ENCODE measurements around the gene RECK. TPM values are rescaled to one million over a fixed set of nuclear protein-coding genes. Genes with fewer than 3 reads are reported as not detected.
"Not testable (repeated sequence)": the region's sequence is repeated elsewhere in the genome, so short reads cannot be mapped to it uniquely, and the experiment has no call there.

The RECK gene
- total RNA-seq, 5 donors from 2014 or later (not counting 1 experiment from before 2014, with no cell fraction given): 8.9 to 11.4 (median 9.9) TPM

GRCh38 chr9:35996358-35996970 lies 40.2 kb upstream of the RECK start:
- H3K27ac ChIP-seq (ENCODE audit: low read length): no peak overlapping the region
- no peak for ATAC-seq (replicated peaks in 1 of 4)
- WGBS (ENCODE audit: insufficient coverage): 100% methylated on average over 1 of the region's 1 CpG
- Mint-ChIP-seq H3K36me3 (peaks cover 3% of the 10 kb centered on the region), H3K4me3 (no peak overlapping the region), H3K9me3 (peaks cover 0 to 14% (median 10%) of the 10 kb centered on the region in 3 donors), H3K27ac (no peak overlapping the region), H3K4me1 (no peaks in the 10 kb centered on the region), H3K27me3 (peaks cover 21 to 26% of the 10 kb centered on the region in 2 donors)
- no peak overlapping the region for H3K4me3 ChIP-seq (ENCODE audit: control insufficient read depth in 1 of 2, extremely low read depth in 1 of 2, low read length in 1 of 2)
- no peak for DNase-seq
- H3K4me1 ChIP-seq (ENCODE audit: control insufficient read depth in 1 of 2, extremely low read depth in 1 of 2, insufficient read depth in 2 of 2, low read length in 2 of 2): no peaks in the 10 kb centered on the region
- H3K27me3 ChIP-seq (replicated peaks in 1 of 2; ENCODE audit: control insufficient read depth in 2 of 2, extremely low read depth in 1 of 2, insufficient read depth in 2 of 2, low read length in 1 of 2): peaks cover 0 to 7% of the 10 kb centered on the region in 2 experiments
- ChIA-PET POLR2A (no interaction called here), CTCF (interaction anchor here in 1 of 2 donors (0.7 kb wide), 2 partner anchors 295 to 357 kb away, joined by 3 read pairs; no protein-coding TSS in a partner anchor)
- no peaks in the 10 kb centered on the region for H3K36me3 ChIP-seq (ENCODE audit: control insufficient read depth in 2 of 2, extremely low read depth in 1 of 2, insufficient read depth in 1 of 2, low read length in 1 of 2)
- H3K9me3 ChIP-seq: no peaks in the 10 kb centered on the region

- H3K4me1 ChIP-seq (ENCODE audit: control insufficient read depth in 1 of 2, extremely low read depth in 1 of 2, insufficient read depth in 2 of 2, low read length in 2 of 2); ATAC-seq (replicated peaks in 1 of 4); H3K4me1 Mint-ChIP-seq; H3K27ac ChIP-seq (ENCODE audit: low read length); DNase-seq; H3K27ac Mint-ChIP-seq; CTCF ChIA-PET; H3K9me3 ChIP-seq; H3K36me3 ChIP-seq (ENCODE audit: control insufficient read depth in 2 of 2, extremely low read depth in 1 of 2, insufficient read depth in 1 of 2, low read length in 1 of 2); POLR2A ChIA-PET; H3K4me3 Mint-ChIP-seq; H3K4me3 ChIP-seq (ENCODE audit: control insufficient read depth in 1 of 2, extremely low read depth in 1 of 2, low read length in 1 of 2); H3K36me3 Mint-ChIP-seq; H3K27me3 ChIP-seq (replicated peaks in 1 of 2; ENCODE audit: control insufficient read depth in 2 of 2, extremely low read depth in 1 of 2, insufficient read depth in 2 of 2, low read length in 1 of 2): not testable (repeated sequence)
- H3K9me3 Mint-ChIP-seq: peaks cover 0 to 14% (median 10%) of the 10 kb centered on the region in 3 donors
- H3K27me3 Mint-ChIP-seq: peaks cover 21 to 24% of the 10 kb centered on the region in 2 donors
- no CpG with 5 or more reads among the region's 4 CpGs for WGBS (ENCODE audit: insufficient coverage)
Measured at GRCh38 chr9:35997016-35997415, 39.7 kb upstream of the RECK start.

- H3K4me3 Mint-ChIP-seq: no peak overlapping the region
- H3K4me1 ChIP-seq (ENCODE audit: control insufficient read depth in 1 of 2, extremely low read depth in 1 of 2, insufficient read depth in 2 of 2, low read length in 2 of 2): no peaks in the 10 kb centered on the region
- H3K4me1 Mint-ChIP-seq: no peaks in the 10 kb centered on the region
- H3K27ac ChIP-seq (ENCODE audit: low read length): no peak overlapping the region
- H3K9me3 ChIP-seq: no peaks in the 10 kb centered on the region
- ChIA-PET POLR2A (no interaction called here), CTCF (no interaction called here)
- H3K9me3 Mint-ChIP-seq: peaks cover 0 to 14% (median 10%) of the 10 kb centered on the region in 3 donors
- WGBS (ENCODE audit: insufficient coverage): no CpG with 5 or more reads among the region's 1 CpG
- peaks cover 0 to 7% of the 10 kb centered on the region in 2 experiments for H3K27me3 ChIP-seq (replicated peaks in 1 of 2; ENCODE audit: control insufficient read depth in 2 of 2, extremely low read depth in 1 of 2, insufficient read depth in 2 of 2, low read length in 1 of 2)
- H3K27me3 Mint-ChIP-seq: peaks cover 22 to 33% of the 10 kb centered on the region in 2 donors
- ATAC-seq (replicated peaks in 1 of 4): no peak
- H3K36me3 Mint-ChIP-seq: peaks cover 3% of the 10 kb centered on the region
- H3K4me3 ChIP-seq (ENCODE audit: control insufficient read depth in 1 of 2, extremely low read depth in 1 of 2, low read length in 1 of 2): no peak overlapping the region
- no peak for DNase-seq
- H3K27ac Mint-ChIP-seq: no peak overlapping the region
- no peaks in the 10 kb centered on the region for H3K36me3 ChIP-seq (ENCODE audit: control insufficient read depth in 2 of 2, extremely low read depth in 1 of 2, insufficient read depth in 1 of 2, low read length in 1 of 2)
Measured at GRCh38 chr9:35998333-35998732, 38.4 kb upstream of the RECK start.

- POLR2A ChIA-PET: no interaction called here
- no peak overlapping the region for H3K4me3 Mint-ChIP-seq
- CTCF ChIA-PET: interaction anchor here in 1 of 2 donors (1.5 kb wide), 1 partner anchor 23 kb away, joined by 3 read pairs; no protein-coding TSS in a partner anchor
- no CpG with 5 or more reads among the region's 1 CpG for WGBS (ENCODE audit: insufficient coverage)
- H3K36me3 Mint-ChIP-seq: no peaks in the 10 kb centered on the region
- Histone ChIP-seq H3K36me3 (ENCODE audit: control insufficient read depth in 2 of 2, extremely low read depth in 1 of 2, insufficient read depth in 1 of 2, low read length in 1 of 2) (no peaks in the 10 kb centered on the region), H3K4me1 (ENCODE audit: control insufficient read depth in 1 of 2, extremely low read depth in 1 of 2, insufficient read depth in 2 of 2, low read length in 2 of 2) (peaks cover 0 to 10% of the 10 kb centered on the region in 2 experiments), H3K4me3 (ENCODE audit: control insufficient read depth in 1 of 2, extremely low read depth in 1 of 2, low read length in 1 of 2) (no peak overlapping the region), H3K27ac (ENCODE audit: low read length) (no peak overlapping the region), H3K9me3 (no peaks in the 10 kb centered on the region), H3K27me3 (replicated peaks in 1 of 2; ENCODE audit: control insufficient read depth in 2 of 2, extremely low read depth in 1 of 2, insufficient read depth in 2 of 2, low read length in 1 of 2) (peaks cover 0 to 22% of the 10 kb centered on the region in 2 experiments)
- H3K27me3 Mint-ChIP-seq: peaks cover 27 to 35% of the 10 kb centered on the region in 2 donors
- H3K9me3 Mint-ChIP-seq: peaks cover 0 to 8% (median 0%) of the 10 kb centered on the region in 3 donors
- H3K4me1 Mint-ChIP-seq: peaks cover 12 to 20% (median 19%) of the 10 kb centered on the region in 3 donors
- DNase-seq (no peak), ATAC-seq (replicated peaks in 1 of 4) (no peak)
- no peak overlapping the region for H3K27ac Mint-ChIP-seq
Measured at GRCh38 chr9:36005891-36006290, 30.8 kb upstream of the RECK start.

- Histone ChIP-seq H3K27ac (ENCODE audit: low read length) (no peak overlapping the region), H3K27me3 (replicated peaks in 1 of 2; ENCODE audit: control insufficient read depth in 2 of 2, extremely low read depth in 1 of 2, insufficient read depth in 2 of 2, low read length in 1 of 2) (peaks cover 0 to 22% of the 10 kb centered on the region in 2 experiments), H3K9me3 (no peaks in the 10 kb centered on the region), H3K4me3 (ENCODE audit: control insufficient read depth in 1 of 2, extremely low read depth in 1 of 2, low read length in 1 of 2) (no peak overlapping the region), H3K4me1 (ENCODE audit: control insufficient read depth in 1 of 2, extremely low read depth in 1 of 2, insufficient read depth in 2 of 2, low read length in 2 of 2) (peaks cover 0 to 10% of the 10 kb centered on the region in 2 experiments), H3K36me3 (ENCODE audit: control insufficient read depth in 2 of 2, extremely low read depth in 1 of 2, insufficient read depth in 1 of 2, low read length in 1 of 2) (no peaks in the 10 kb centered on the region)
- Mint-ChIP-seq H3K4me1 (peaks cover 12 to 20% (median 19%) of the 10 kb centered on the region in 3 donors), H3K4me3 (no peak overlapping the region), H3K9me3 (peaks cover 0 to 8% (median 0%) of the 10 kb centered on the region in 3 donors), H3K36me3 (no peaks in the 10 kb centered on the region), H3K27me3 (peaks cover 27 to 39% of the 10 kb centered on the region in 2 donors), H3K27ac (no peak overlapping the region)
- POLR2A ChIA-PET: interaction anchor here (0.6 to 0.7 kb wide), 2 partner anchors 133 to 244 kb away, joined by 3 to 5 read pairs; no protein-coding TSS in a partner anchor
- ATAC-seq (replicated peaks in 1 of 4): no peak
- DNase-seq: no peak
- CTCF ChIA-PET: interaction anchor here in 1 of 2 donors (0.6 to 2.0 kb wide), 9 partner anchors 12 to 1107 kb away, joined by 3 to 11 read pairs (median 3); no protein-coding TSS in a partner anchor
- 65% methylated on average over 2 of the region's 3 CpGs for WGBS (ENCODE audit: insufficient coverage)
Measured at GRCh38 chr9:36006549-36007315, 30.0 kb upstream of the RECK start.

GRCh38 chr9:36007316-36007708 lies 29.4 kb upstream of the RECK start:
- no peak for ATAC-seq (replicated peaks in 1 of 4)
- H3K4me1 ChIP-seq (ENCODE audit: control insufficient read depth in 1 of 2, extremely low read depth in 1 of 2, insufficient read depth in 2 of 2, low read length in 2 of 2): peaks cover 0 to 10% of the 10 kb centered on the region in 2 experiments
- H3K36me3 Mint-ChIP-seq: no peaks in the 10 kb centered on the region
- H3K27ac ChIP-seq (ENCODE audit: low read length): no peak overlapping the region
- WGBS (ENCODE audit: insufficient coverage): no CpG with 5 or more reads among the region's 1 CpG
- H3K27me3 ChIP-seq (replicated peaks in 1 of 2; ENCODE audit: control insufficient read depth in 2 of 2, extremely low read depth in 1 of 2, insufficient read depth in 2 of 2, low read length in 1 of 2): peaks cover 0 to 22% of the 10 kb centered on the region in 2 experiments
- no peak for DNase-seq
- ChIA-PET POLR2A (interaction anchor here in 1 of 2 donors (0.7 kb wide), 1 partner anchor 132 kb away, joined by 3 read pairs; no protein-coding TSS in a partner anchor), CTCF (interaction anchor here in 1 of 2 donors (0.8 to 2.0 kb wide), 10 partner anchors 11 to 1108 kb away, joined by 3 to 11 read pairs (median 3); no protein-coding TSS in a partner anchor)
- H3K4me1 Mint-ChIP-seq: peaks cover 12 to 20% (median 19%) of the 10 kb centered on the region in 3 donors
- no peak overlapping the region for H3K27ac Mint-ChIP-seq
- H3K27me3 Mint-ChIP-seq: peaks cover 27 to 37% of the 10 kb centered on the region in 2 donors
- H3K4me3 Mint-ChIP-seq: no peak overlapping the region
- H3K4me3 ChIP-seq (ENCODE audit: control insufficient read depth in 1 of 2, extremely low read depth in 1 of 2, low read length in 1 of 2): no peak overlapping the region
- no peaks in the 10 kb centered on the region for H3K9me3 ChIP-seq
- H3K36me3 ChIP-seq (ENCODE audit: control insufficient read depth in 2 of 2, extremely low read depth in 1 of 2, insufficient read depth in 1 of 2, low read length in 1 of 2): no peaks in the 10 kb centered on the region
- H3K9me3 Mint-ChIP-seq: peaks cover 0 to 8% (median 0%) of the 10 kb centered on the region in 3 donors

All from T-cell (primary cell).